OCI-LY7 (cell line): ENCODE data around the gene TEX13A. TPM values are rescaled to one million over a fixed set of nuclear protein-coding genes. Genes with fewer than 3 reads are reported as not detected.
"Not testable (repeated sequence)": the region's sequence is repeated elsewhere in the genome, so short reads cannot be mapped to it uniquely, and the experiment has no call there.

Source experiments
- BruUV-seq: library from RNA; stranded (reverse); fragments of 400-500 nt; replicated peaks from 2 replicates; lab custom pipeline; 2021; lab: Mats Ljungman, UMichigan
- CTCF ChIA-PET: fragments of 300-600 bp; sonication (Branson Sonifier 250); formaldehyde crosslinking; loops from one replicate; lab custom pipeline; 2022; ENCODE audit warnings: antibody characterized with exemption; ENCODE audit not compliant: unreplicated experiment; lab: Charles Lee
- POLR2A ChIA-PET: fragments of 300-600 bp; sonication (Branson Sonifier 250); formaldehyde crosslinking; loops from one replicate; lab custom pipeline; 2022; ENCODE audit warnings: antibody characterized with exemption; lab: Charles Lee
- DNase-seq: peaks from one replicate; pipeline ENCODE4 v3.0.0-alpha.2; 2015; ENCODE audit warnings: low spot score
- H2AFZ ChIP-seq: fragments of 200-600 bp; sonication (generic), shearing (Covaris generic); 2 replicates; pipeline ENCODE4 v1.6.1; 2014; ENCODE audit warnings: mild to moderate bottlenecking, antibody characterized with exemption, low read length, moderate library complexity
- H3K27ac ChIP-seq: fragments of 200-600 bp; sonication (generic); 2 replicates; pipeline ENCODE4 v1.5.1; 2014; ENCODE audit warnings: mixed run types, low read depth, mild to moderate bottlenecking, moderate library complexity, low read length, inconsistent platforms; ENCODE audit not compliant: poor library complexity, severe bottlenecking
- H3K36me3 ChIP-seq: fragments of 200-600 bp; sonication (generic); 2 replicates; pipeline ENCODE4 v1.6.1; 2014; ENCODE audit warnings: mild to moderate bottlenecking, antibody characterized with exemption, low read length, moderate library complexity, mixed read lengths; ENCODE audit not compliant: insufficient read depth
- H3K4me1 ChIP-seq: fragments of 200-600 bp; sonication (generic); 2 replicates; pipeline ENCODE4 v1.5.1; 2014; ENCODE audit warnings: mild to moderate bottlenecking, low read length; ENCODE audit not compliant: insufficient read depth, poor library complexity, severe bottlenecking
- H3K4me2 ChIP-seq: fragments of 200-600 bp; sonication (generic); 2 replicates; pipeline ENCODE4 v1.6.1; 2014; ENCODE audit warnings: mild to moderate bottlenecking, low read length
- H3K4me3 ChIP-seq: fragments of 200-600 bp; sonication (generic); 2 replicates; pipeline ENCODE4 v1.5.1; 2014; ENCODE audit warnings: mild to moderate bottlenecking, low read depth, low read length; ENCODE audit not compliant: poor library complexity, severe bottlenecking
- H3K79me2 ChIP-seq: fragments of 200-600 bp; sonication (generic); 2 replicates; pipeline ENCODE4 v1.6.1; 2016; ENCODE audit warnings: low read depth, mild to moderate bottlenecking, low read length, moderate library complexity, mixed read lengths; ENCODE audit not compliant: insufficient read depth
- H3K9me2 ChIP-seq: fragments of 200-600 bp; sonication (generic); 2 replicates; pipeline ENCODE4 v1.6.1; 2016; ENCODE audit warnings: mild to moderate bottlenecking, low read length, mixed read lengths; ENCODE audit not compliant: insufficient read depth
- H3K9me3 ChIP-seq: fragments of 200-600 bp; sonication (generic); 2 replicates; pipeline ENCODE4 v1.6.1; 2014; ENCODE audit warnings: mild to moderate bottlenecking, mixed run types, low read length, mixed read lengths
- H4K20me1 ChIP-seq: fragments of 200-600 bp; sonication (generic); 2 replicates; pipeline ENCODE4 v1.6.1; 2014; ENCODE audit warnings: mild to moderate bottlenecking, antibody characterized with exemption, low read length, moderate library complexity, mixed read lengths; ENCODE audit not compliant: insufficient read depth
- CTCF ChIP-seq: fragments of 200-600 bp; sonication (generic); conservative IDR thresholded peaks from 2 replicates; pipeline ENCODE4 v1.5.1; 2014; ENCODE audit warnings: mild to moderate bottlenecking, antibody characterized with exemption, low read length, moderate library complexity, mixed read lengths
- EZH2phosphoT487 ChIP-seq: fragments of 200-600 bp; sonication (generic); IDR thresholded peaks from 2 replicates; pipeline ENCODE4 v1.6.1; 2018; ENCODE audit warnings: low read depth, borderline replicate concordance, mild to moderate bottlenecking, mixed run types, antibody characterized with exemption, low read length, moderate library complexity, mixed read lengths
- intact Hi-C: fragments of 100-400 bp; cut with micrococcal nuclease; formaldehyde crosslinking; loops from one replicate; pipeline ENCODE4 v1.10.0; 2022; ENCODE audit not compliant: unreplicated experiment
- total RNA-seq, 2 experiments: library from RNA; depleted of rRNA in 1 of 2; stranded (reverse); fragments of >200 nt in 1 of 2; shearing (Covaris generic) in 1 of 2; gene quantifications; 2 replicates each; pipeline ENCODE4 v1.2.3, GENCODE V29; 2014 to 2022

TEX13A gene
- total RNA-seq, 2 experiments from 2014 or later, result not detected

GRCh38 chrX:105241056-105241455 is 20.6 kb upstream of the TEX13A start:
- no peak overlapping the region for H3K4me3 ChIP-seq
- H3K79me2 ChIP-seq, result no peaks in the 10 kb centered on the region
- H4K20me1 ChIP-seq, result no peaks in the 10 kb centered on the region
- no peak overlapping the region for H2AFZ ChIP-seq
- no peaks in the 10 kb centered on the region for H3K4me1 ChIP-seq
- H3K4me2 ChIP-seq, result no peak overlapping the region
- H3K9me2 ChIP-seq, result no peaks in the 10 kb centered on the region
- DNase-seq, result no peak
- intact Hi-C loops, result no loop called here
- H3K27ac ChIP-seq, result no peak overlapping the region
- no TSS peak for BruUV-seq
- ChIA-PET CTCF (no interaction called here), POLR2A (no interaction called here)
- TF ChIP-seq EZH2phosphoT487 (no peak), CTCF (no peak)
- no peaks in the 10 kb centered on the region for H3K9me3 ChIP-seq
- no peaks in the 10 kb centered on the region for H3K36me3 ChIP-seq

- H3K9me3 ChIP-seq, H2AFZ ChIP-seq, H3K4me2 ChIP-seq, CTCF ChIA-PET, H3K27ac ChIP-seq, H3K36me3 ChIP-seq, H3K4me3 ChIP-seq, H3K9me2 ChIP-seq, intact Hi-C loops, DNase-seq, BruUV-seq, H3K4me1 ChIP-seq, POLR2A ChIA-PET, H3K79me2 ChIP-seq, H4K20me1 ChIP-seq: not testable (repeated sequence)
Measured at GRCh38 chrX:105237407-105237806, 16.9 kb upstream of the TEX13A start.

- H2AFZ ChIP-seq, result no peak overlapping the region
- no peak overlapping the region for H3K4me2 ChIP-seq
- DNase-seq, result no peak
- intact Hi-C loops, result no loop called here
- H3K9me3 ChIP-seq, result no peaks in the 10 kb centered on the region
- ChIA-PET CTCF (no interaction called here), POLR2A (no interaction called here)
- no peak overlapping the region for H3K4me3 ChIP-seq
- H3K36me3 ChIP-seq, result no peaks in the 10 kb centered on the region
- BruUV-seq, result no TSS peak
- H4K20me1 ChIP-seq, result no peaks in the 10 kb centered on the region
- no peaks in the 10 kb centered on the region for H3K4me1 ChIP-seq
- no peak for TF ChIP-seq EZH2phosphoT487
- TF ChIP-seq CTCF, result no peak
- H3K9me2 ChIP-seq, result no peaks in the 10 kb centered on the region
- H3K27ac ChIP-seq, result no peak overlapping the region
- no peaks in the 10 kb centered on the region for H3K79me2 ChIP-seq
Measured at GRCh38 chrX:105229146-105229545, 8.7 kb upstream of the TEX13A start.
